Neural cell (in vitro differentiated cells): ENCODE data around the gene LRP1. TPM values are rescaled to one million over a fixed set of nuclear protein-coding genes. Genes with fewer than 3 reads are reported as not detected.

Source experiments
- H2AFZ ChIP-seq: fragments of 200-600, 300-800 bp; sonication (generic), shearing (Covaris generic); 2 replicates; pipeline ENCODE4 v1.6.0; 2014; ENCODE audit warnings: low read depth, mild to moderate bottlenecking, antibody characterized with exemption, low read length, moderate library complexity
- H3F3A ChIP-seq: fragments of 200-600 bp; shearing (Covaris generic); 2 replicates; pipeline ENCODE4 v1.6.1; 2016; ENCODE audit warnings: mild to moderate bottlenecking, moderate library complexity, mixed read lengths, antibody characterized with exemption, low read length; ENCODE audit not compliant: insufficient read depth, poor library complexity, severe bottlenecking
- H3K27ac ChIP-seq: fragments of 200-600, 300-800 bp; sonication (generic), shearing (Covaris generic); 2 replicates; pipeline ENCODE4 v1.5.1; 2014; ENCODE audit warnings: mild to moderate bottlenecking, low read length, moderate library complexity
- H3K27me3 ChIP-seq: fragments of 300-800, 200-600 bp; sonication (generic), shearing (Covaris generic); 2 replicates; pipeline ENCODE4 v1.6.0; 2014; ENCODE audit warnings: mild to moderate bottlenecking, low read depth, low read length, moderate library complexity; ENCODE audit not compliant: insufficient read depth
- H3K36me3 ChIP-seq: fragments of 300-800, 200-600 bp; sonication (generic), shearing (Covaris generic); 2 replicates; pipeline ENCODE4 v1.5.1; 2014; ENCODE audit warnings: mild to moderate bottlenecking, antibody characterized with exemption, low read length, moderate library complexity; ENCODE audit not compliant: insufficient read depth
- H3K4me2 ChIP-seq: fragments of 300-800, 200-600 bp; sonication (generic), shearing (Covaris generic); 2 replicates; pipeline ENCODE4 v1.6.0; 2014; ENCODE audit warnings: mild to moderate bottlenecking, low read length
- H3K4me3 ChIP-seq: fragments of 300-800, 200-600 bp; sonication (generic), shearing (Covaris generic); 2 replicates; pipeline ENCODE4 v1.5.1; 2014; ENCODE audit warnings: mild to moderate bottlenecking, low read length, moderate library complexity
- H3K79me2 ChIP-seq: fragments of 200-600 bp; shearing (Covaris generic); replicated peaks from 2 replicates; pipeline ENCODE4 v1.6.0; 2014; ENCODE audit warnings: mild to moderate bottlenecking, low read length, moderate library complexity; ENCODE audit not compliant: insufficient read depth
- H3K9ac ChIP-seq: fragments of 300-800, 200-600 bp; sonication (generic), shearing (Covaris generic); 2 replicates; pipeline ENCODE4 v1.6.1; 2016; ENCODE audit warnings: mild to moderate bottlenecking, low read length, mixed read lengths
- H3K9me2 ChIP-seq: fragments of 200-600 bp; shearing (Covaris generic); 2 replicates; pipeline ENCODE4 v1.6.1; 2016; ENCODE audit warnings: mild to moderate bottlenecking, low read length, mixed read lengths; ENCODE audit not compliant: insufficient read depth
- H3K9me3 ChIP-seq: fragments of 200-600, 300-800 bp; sonication (generic), shearing (Covaris generic); 2 replicates; pipeline ENCODE4 v1.6.1; 2016; ENCODE audit warnings: mild to moderate bottlenecking, mixed run types, low read length, moderate library complexity, mixed read lengths
- H4K20me1 ChIP-seq: fragments of 200-600 bp; shearing (Covaris generic); 2 replicates; pipeline ENCODE4 v1.6.1; 2016; ENCODE audit warnings: mild to moderate bottlenecking, mixed run types; ENCODE audit not compliant: insufficient read depth
- EP300 ChIP-seq: fragments of 450-650 bp; conservative IDR thresholded peaks from 2 replicates; pipeline ENCODE4 v1.6.1; 2014; ENCODE audit warnings: antibody characterized with exemption, mild to moderate bottlenecking, moderate library complexity; ENCODE audit not compliant: poor library complexity, severe bottlenecking
- EZH2 ChIP-seq: fragments of 200-600, 300-800 bp; shearing (Covaris generic), sonication (generic); IDR thresholded peaks from 2 replicates; pipeline ENCODE4 v1.6.1; 2014; ENCODE audit warnings: antibody characterized with exemption, low read length, borderline replicate concordance, mild to moderate bottlenecking; ENCODE audit not compliant: insufficient read depth, poor library complexity, severe bottlenecking
- MXI1 ChIP-seq: fragments of 450-650 bp; conservative IDR thresholded peaks from 2 replicates; pipeline ENCODE4 v1.6.1; 2014; ENCODE audit warnings: antibody characterized with exemption, mild to moderate bottlenecking; ENCODE audit not compliant: poor library complexity, severe bottlenecking
- POLR2AphosphoS5 ChIP-seq: IDR thresholded peaks from 2 replicates; pipeline ENCODE4 v1.6.1; 2012
- RAD21 ChIP-seq: fragments of 450-650 bp; conservative IDR thresholded peaks from 2 replicates; pipeline ENCODE4 v1.6.1; 2014; ENCODE audit warnings: antibody characterized with exemption, mild to moderate bottlenecking, moderate library complexity
- SMC3 ChIP-seq: fragments of 450-650 bp; conservative IDR thresholded peaks from 2 replicates; pipeline ENCODE4 v1.6.1; 2014; ENCODE audit warnings: antibody characterized with exemption, mild to moderate bottlenecking, moderate library complexity; ENCODE audit not compliant: poor library complexity
- polyA plus RNA-seq: library from polyadenylated mRNA; depleted of rRNA; stranded (reverse); fragments of >200 nt; gene quantifications from 2 replicates; pipeline ENCODE4 v1.2.3, GENCODE V29; 2014
- TF ChIP-seq, protein P1 (sequence below): IDR thresholded peaks from 2 replicates; pipeline ENCODE4 v1.6.1; 2012; ENCODE audit warnings: borderline replicate concordance
- TF ChIP-seq, protein P2 (sequence below): fragments of 450-650 bp; IDR thresholded peaks from 2 replicates; pipeline ENCODE4 v1.5.1; 2014; ENCODE audit warnings: antibody characterized with exemption, mild to moderate bottlenecking, moderate library complexity; ENCODE audit not compliant: poor library complexity, severe bottlenecking

LRP1 gene
- polyA plus RNA-seq, 1 donor from 2014 or later: 18.2 TPM

DNA sequence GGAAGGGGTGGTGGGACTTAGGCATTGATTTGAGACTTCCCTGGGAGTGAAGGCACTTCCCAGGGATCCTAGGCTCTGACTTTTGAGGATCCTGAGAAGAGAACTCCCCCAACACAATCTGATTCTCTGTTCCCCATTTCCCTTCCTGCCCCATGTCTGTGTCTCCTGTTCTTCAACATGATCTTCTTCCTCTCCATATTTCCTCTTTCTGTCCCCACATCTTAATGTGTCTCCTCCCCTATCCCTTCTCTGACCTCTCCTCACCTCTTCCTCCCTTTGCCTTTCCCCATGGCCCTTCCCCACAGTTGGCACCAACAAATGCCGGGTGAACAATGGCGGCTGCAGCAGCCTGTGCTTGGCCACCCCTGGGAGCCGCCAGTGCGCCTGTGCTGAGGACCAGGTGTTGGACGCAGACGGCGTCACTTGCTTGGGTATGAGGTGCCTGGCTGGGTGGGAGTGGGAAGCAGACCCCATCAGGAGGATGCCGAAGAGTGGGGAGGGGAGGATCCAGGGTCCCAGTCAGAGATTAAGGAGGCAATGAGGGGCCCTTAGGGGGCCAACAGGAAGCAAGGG lies 34.4 kb downstream of the LRP1 start:
- no peak for TF ChIP-seq RAD21
- no peak for TF ChIP-seq MXI1
- TF ChIP-seq SMC3: no peak
- no peak for TF ChIP-seq EP300
- H3K36me3 ChIP-seq: peaks cover 7% of the 10 kb centered on the region
- H3K9ac ChIP-seq: no peak overlapping the region
- no peaks in the 10 kb centered on the region for H3K9me3 ChIP-seq
- no peak overlapping the region for H2AFZ ChIP-seq
- no peak overlapping the region for H3K27ac ChIP-seq
- no peaks in the 10 kb centered on the region for H3K9me2 ChIP-seq
- no peaks in the 10 kb centered on the region for H4K20me1 ChIP-seq
- no peak overlapping the region for H3K4me3 ChIP-seq
- no peaks in the 10 kb centered on the region for H3F3A ChIP-seq
- H3K27me3 ChIP-seq: no peaks in the 10 kb centered on the region
- no peak overlapping the region for H3K4me2 ChIP-seq
- H3K79me2 ChIP-seq: no peaks in the 10 kb centered on the region

DNA sequence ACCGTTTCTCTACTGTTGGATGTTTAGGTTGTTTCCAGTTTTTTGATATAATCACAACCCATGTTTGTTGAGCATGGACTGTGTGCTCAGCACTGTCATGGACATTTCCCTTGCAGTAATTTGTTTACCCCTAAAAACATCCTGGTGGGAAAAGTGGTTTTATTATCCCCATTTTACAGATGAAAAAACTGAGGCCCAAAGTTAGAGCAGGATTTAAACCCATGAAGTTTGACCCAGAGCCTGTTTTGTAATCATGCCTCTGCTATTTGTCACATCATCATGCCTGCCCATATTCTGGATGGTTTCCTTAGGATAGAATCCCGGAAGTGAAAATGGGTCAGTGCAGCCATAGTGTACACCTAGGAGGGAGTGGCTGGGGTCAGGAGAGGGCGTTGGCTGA lies 36.2 kb downstream of the LRP1 start:
- no peak overlapping the region for H3K27ac ChIP-seq
- H3K9me3 ChIP-seq: no peaks in the 10 kb centered on the region
- no peaks in the 10 kb centered on the region for H3K9me2 ChIP-seq
- TF ChIP-seq POLR2AphosphoS5 (no peak), EZH2 (no peak), SMC3 (no peak), MXI1 (no peak)
- TF ChIP-seq, protein P1, sequence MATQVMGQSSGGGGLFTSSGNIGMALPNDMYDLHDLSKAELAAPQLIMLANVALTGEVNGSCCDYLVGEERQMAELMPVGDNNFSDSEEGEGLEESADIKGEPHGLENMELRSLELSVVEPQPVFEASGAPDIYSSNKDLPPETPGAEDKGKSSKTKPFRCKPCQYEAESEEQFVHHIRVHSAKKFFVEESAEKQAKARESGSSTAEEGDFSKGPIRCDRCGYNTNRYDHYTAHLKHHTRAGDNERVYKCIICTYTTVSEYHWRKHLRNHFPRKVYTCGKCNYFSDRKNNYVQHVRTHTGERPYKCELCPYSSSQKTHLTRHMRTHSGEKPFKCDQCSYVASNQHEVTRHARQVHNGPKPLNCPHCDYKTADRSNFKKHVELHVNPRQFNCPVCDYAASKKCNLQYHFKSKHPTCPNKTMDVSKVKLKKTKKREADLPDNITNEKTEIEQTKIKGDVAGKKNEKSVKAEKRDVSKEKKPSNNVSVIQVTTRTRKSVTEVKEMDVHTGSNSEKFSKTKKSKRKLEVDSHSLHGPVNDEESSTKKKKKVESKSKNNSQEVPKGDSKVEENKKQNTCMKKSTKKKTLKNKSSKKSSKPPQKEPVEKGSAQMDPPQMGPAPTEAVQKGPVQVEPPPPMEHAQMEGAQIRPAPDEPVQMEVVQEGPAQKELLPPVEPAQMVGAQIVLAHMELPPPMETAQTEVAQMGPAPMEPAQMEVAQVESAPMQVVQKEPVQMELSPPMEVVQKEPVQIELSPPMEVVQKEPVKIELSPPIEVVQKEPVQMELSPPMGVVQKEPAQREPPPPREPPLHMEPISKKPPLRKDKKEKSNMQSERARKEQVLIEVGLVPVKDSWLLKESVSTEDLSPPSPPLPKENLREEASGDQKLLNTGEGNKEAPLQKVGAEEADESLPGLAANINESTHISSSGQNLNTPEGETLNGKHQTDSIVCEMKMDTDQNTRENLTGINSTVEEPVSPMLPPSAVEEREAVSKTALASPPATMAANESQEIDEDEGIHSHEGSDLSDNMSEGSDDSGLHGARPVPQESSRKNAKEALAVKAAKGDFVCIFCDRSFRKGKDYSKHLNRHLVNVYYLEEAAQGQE: no peak
- TF ChIP-seq, protein P2, sequence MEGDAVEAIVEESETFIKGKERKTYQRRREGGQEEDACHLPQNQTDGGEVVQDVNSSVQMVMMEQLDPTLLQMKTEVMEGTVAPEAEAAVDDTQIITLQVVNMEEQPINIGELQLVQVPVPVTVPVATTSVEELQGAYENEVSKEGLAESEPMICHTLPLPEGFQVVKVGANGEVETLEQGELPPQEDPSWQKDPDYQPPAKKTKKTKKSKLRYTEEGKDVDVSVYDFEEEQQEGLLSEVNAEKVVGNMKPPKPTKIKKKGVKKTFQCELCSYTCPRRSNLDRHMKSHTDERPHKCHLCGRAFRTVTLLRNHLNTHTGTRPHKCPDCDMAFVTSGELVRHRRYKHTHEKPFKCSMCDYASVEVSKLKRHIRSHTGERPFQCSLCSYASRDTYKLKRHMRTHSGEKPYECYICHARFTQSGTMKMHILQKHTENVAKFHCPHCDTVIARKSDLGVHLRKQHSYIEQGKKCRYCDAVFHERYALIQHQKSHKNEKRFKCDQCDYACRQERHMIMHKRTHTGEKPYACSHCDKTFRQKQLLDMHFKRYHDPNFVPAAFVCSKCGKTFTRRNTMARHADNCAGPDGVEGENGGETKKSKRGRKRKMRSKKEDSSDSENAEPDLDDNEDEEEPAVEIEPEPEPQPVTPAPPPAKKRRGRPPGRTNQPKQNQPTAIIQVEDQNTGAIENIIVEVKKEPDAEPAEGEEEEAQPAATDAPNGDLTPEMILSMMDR: no peak
- H3K4me2 ChIP-seq: no peak overlapping the region
- no peak overlapping the region for H3K4me3 ChIP-seq
- H3K36me3 ChIP-seq: peaks cover 7% of the 10 kb centered on the region
- H2AFZ ChIP-seq: no peak overlapping the region
- no peak overlapping the region for H3K9ac ChIP-seq
- no peaks in the 10 kb centered on the region for H4K20me1 ChIP-seq
- no peaks in the 10 kb centered on the region for H3K27me3 ChIP-seq
- no peaks in the 10 kb centered on the region for H3F3A ChIP-seq
- no peaks in the 10 kb centered on the region for H3K79me2 ChIP-seq
